ENCODE data around the gene SHROOM3.

DNA sequence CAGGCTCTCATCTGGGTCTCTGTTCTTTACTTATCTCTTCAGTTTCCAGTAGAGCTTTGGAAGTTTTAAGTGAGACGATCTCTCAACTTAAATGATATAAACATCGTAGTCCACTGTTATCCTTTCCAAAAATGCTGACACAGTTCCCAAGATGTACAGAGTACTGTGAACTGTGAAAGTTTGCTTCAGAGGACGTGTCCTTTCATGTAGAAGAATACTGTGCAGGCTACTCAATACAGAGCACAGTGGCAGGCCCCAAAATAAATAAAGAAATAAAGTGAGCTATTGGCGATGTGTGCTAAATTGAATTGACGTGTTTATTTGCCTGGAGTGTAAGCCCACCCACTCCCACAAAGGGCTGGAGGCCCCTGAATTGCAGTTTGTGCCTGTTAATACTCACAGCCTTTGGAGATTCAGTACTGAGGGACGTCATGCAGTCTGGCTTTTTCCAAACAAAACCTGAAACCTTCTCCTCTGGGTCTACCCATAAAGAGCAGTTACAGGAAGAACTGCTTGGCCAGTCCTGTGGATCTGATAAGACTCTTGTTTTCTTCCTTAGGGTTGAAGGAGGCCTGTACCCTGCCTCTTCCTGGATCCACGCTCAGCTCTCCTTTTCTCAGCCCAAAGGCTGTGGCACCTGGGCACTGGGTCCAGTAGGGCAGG is 396.8 kb downstream of the SHROOM3 start:
- TF ChIP-seq POLR2A (IDR thresholded peaks at IDR 0.05): peak; percentile 17
- TF ChIP-seq, protein P1, sequence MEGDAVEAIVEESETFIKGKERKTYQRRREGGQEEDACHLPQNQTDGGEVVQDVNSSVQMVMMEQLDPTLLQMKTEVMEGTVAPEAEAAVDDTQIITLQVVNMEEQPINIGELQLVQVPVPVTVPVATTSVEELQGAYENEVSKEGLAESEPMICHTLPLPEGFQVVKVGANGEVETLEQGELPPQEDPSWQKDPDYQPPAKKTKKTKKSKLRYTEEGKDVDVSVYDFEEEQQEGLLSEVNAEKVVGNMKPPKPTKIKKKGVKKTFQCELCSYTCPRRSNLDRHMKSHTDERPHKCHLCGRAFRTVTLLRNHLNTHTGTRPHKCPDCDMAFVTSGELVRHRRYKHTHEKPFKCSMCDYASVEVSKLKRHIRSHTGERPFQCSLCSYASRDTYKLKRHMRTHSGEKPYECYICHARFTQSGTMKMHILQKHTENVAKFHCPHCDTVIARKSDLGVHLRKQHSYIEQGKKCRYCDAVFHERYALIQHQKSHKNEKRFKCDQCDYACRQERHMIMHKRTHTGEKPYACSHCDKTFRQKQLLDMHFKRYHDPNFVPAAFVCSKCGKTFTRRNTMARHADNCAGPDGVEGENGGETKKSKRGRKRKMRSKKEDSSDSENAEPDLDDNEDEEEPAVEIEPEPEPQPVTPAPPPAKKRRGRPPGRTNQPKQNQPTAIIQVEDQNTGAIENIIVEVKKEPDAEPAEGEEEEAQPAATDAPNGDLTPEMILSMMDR (IDR thresholded peaks at IDR 0.05): no peak
